NCI-H1694 treated with DMSO at 0.1 percent for 48 hours (cell line): ENCODE results near the gene RPGRIP1.
"Not testable (repeated sequence)": the region's sequence is repeated elsewhere in the genome, so short reads cannot be mapped to it uniquely, and the experiment has no call there.

Experiments used
- DNase-seq: peaks from one replicate; lab custom pipeline; 2025; lab: John Stamatoyannopoulos, UW

RPGRIP1 gene

GRCh38 chr14:21279783-21280182 is at the start of gene RPGRIP1:
Gene RPGRIP1, plus strand, starts transcription at chr14:21280083. Its CDS starts 7,894 bp downstream, at chr14:21287977.
- DNase-seq, result no peak

DNA sequence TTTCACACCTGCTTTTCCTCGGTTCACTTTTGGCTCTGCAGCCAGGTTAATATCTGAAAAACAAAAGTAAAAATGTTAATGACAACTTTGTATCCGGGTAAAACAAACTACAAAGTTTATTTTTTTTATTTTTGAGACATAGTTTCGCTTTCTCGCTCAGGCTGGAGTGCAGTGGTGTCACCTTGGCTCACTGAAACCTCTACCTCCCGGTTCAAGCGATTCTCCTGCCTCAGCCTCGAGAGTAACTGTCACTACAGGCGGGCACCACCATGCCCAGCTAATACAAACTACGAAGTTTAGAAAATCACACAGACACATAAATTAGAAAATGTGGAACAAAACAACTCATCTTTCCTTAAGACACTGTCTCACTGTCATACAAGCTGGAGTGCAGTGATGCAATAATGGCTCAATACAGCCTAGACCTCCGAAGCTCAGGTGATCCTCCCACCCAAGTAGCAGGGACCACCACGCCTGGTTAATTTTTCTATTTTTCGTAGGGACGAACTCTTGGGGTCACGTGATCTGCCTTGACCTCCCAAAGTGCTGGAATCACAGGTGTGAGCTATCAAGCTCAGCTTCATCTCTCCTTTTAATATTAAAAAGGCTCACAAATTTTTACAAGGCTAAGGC is 48.7 kb upstream of the RPGRIP1 start:
- DNase-seq, result no peak

DNA sequence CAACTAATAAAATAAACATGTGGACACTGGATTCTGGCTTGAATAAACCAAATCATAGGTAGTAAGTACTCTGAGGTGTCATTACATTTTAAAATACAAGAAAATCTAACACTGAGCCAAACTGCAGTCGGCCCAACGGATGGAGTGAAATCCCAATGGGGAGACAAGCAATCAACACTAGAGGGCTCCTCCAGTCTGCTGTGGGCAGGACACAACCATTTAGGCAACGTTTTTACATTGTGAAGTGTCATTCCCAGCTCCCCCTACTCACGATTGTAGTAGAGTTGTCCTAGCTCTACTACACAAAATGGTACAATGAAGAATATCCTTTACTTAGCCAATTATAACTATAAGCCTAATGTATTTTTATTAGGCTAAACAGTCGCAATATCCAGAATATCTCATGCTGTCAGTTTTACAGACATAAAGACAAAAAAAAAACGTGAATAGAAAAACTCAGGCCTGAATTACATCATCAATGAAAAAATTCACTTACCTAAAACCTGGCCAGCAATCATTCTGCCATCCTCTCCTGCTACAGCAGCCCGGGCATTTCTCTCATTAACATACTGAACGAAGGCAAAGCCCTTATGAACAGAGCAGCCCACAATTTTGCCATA is 46.3 kb upstream of the RPGRIP1 start:
- peak; percentile 44 for DNase-seq

GRCh38 chr14:21234112-21234511 is 45.8 kb upstream of the RPGRIP1 start:
- DNase-seq, result no peak

- no peak for DNase-seq
Observed at GRCh38 chr14:21236948-21237797, 42.7 kb upstream of the RPGRIP1 start.

- no peak for DNase-seq
Observed at GRCh38 chr14:21238823-21239518, 40.9 kb upstream of the RPGRIP1 start.

DNA sequence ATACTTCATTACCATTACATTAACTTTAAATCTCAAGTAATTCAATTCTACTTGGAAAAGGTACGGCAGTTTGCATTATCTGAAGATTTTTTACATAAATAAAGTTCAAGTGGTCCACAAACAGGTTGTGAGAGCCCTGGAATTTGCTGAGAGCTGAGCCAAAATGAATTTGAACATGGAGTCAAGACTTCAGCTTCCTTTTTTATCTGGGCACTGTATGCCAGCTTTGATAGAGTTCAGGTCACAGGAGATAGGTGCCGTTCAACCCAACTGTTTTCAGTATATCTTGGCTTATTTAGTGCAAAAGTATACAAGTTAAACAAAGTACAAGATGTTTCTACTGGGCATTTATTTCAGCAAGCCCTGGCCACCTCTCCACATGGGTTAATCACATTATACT is 39.5 kb upstream of the RPGRIP1 start:
- no peak for DNase-seq

DNA sequence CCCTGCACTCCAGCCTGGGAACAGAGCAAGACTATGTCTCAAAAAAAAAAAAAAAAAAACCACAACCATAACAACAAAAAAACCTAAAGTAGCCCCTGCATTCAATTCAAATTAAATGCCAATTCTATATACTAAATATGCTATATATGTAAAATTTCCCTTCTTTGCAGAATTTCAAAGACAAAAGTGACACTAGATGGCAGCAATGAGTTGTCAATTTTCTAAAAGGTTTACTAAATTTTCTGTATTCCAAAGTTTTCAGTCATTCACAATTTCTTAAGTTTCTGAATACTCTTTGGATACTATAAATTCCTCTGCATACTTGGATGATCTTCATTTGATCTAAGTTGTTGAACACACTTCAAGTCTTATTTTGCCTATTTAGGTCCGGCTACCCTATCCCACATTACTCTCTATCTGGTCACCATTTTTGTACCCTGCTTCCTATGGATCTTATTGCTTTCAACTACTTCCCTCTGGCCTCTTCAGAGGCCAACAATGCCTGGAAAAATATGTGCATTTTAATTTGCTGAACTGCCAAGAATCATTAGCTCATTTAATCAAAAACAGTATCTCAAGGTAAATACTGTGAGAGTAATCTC is 38.6 kb upstream of the RPGRIP1 start:
- peak; percentile 14 for DNase-seq

GRCh38 chr14:21244544-21244943 is 35.3 kb upstream of the RPGRIP1 start:
- DNase-seq, result no peak

GRCh38 chr14:21245813-21246212 is 34.1 kb upstream of the RPGRIP1 start:
- DNase-seq, result no peak

- no peak for DNase-seq
Observed at GRCh38 chr14:21248338-21248737, 31.5 kb upstream of the RPGRIP1 start.

DNA sequence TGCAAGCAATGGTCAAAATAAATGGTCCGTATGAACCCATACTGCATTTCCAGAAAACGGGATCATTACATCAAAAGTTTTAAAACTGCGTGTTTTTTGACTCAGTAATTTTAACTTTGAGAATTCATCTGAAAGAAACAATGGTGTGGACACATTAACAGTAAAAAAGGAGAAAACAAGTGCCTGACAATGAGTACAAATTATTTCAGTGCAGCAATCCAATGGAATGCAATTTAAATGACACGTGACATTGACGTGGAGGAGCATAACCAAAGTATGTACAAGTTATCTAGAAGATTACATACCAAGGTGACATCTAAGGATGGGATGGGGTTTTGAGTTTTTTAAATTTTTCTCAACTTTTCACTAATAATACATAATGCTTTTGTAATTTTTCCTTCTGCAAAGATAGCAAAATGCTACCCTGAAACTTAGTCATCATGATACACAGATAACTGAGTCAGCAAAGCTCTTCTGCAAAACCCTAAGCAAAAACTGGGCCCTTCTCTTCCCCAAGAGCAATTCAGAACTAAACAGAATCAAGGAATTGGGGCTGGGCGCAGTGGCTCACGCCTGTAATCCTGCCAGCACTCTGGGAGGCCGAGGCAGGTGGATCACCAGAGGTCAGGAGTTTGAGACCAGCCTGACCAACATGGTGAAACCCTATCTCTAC is 31.0 kb upstream of the RPGRIP1 start:
- no peak for DNase-seq

GRCh38 chr14:21251215-21251614 is 28.7 kb upstream of the RPGRIP1 start:
- no peak for DNase-seq

- DNase-seq, result no peak
Observed at GRCh38 chr14:21252149-21252548, 27.7 kb upstream of the RPGRIP1 start.

GRCh38 chr14:21255385-21256101 is 24.3 kb upstream of the RPGRIP1 start:
- DNase-seq, result no peak

- not testable (repeated sequence) for DNase-seq
Observed at GRCh38 chr14:21256102-21256447, 23.8 kb upstream of the RPGRIP1 start.

DNA sequence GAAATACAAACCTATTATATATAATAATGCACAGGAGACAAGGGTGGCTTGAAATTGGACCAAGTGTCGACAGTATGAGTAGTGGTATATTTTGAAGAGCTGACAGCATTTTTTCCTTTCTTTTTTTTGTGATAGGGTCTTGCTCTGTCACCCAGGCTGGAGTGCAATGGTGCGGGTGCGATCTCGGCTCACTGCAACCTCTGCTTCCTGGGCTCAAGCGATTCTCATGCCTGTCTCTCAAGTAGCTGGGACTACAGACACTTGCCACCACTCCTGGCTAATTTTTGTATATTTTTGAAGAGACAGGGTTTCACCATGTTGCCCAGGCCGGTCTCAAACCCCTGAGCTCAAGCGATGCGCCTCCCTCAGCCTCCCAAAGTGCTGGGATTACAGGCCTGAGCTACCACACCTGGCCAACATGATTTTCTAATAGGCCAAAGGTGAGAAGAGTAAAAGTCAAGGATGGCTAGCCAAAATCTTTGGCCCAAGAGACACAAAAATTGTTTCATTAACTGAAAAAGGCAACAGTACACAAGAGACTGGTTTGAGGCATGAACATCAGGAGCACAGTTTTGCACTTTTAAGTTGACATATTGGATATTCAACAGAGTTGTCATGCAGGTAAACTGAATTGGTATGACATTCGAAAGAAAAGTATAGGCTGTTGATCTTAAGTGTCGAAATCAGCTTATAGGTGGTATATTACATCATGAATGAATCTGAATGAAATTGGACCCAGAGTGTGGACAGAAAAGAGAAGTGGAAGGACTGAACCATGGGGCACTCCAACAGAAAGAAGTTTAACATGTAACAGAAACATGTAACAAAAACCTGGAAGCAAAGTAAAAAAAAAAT is 23.1 kb upstream of the RPGRIP1 start:
- DNase-seq, result no peak

- no peak for DNase-seq
Observed at GRCh38 chr14:21257394-21257909, 22.4 kb upstream of the RPGRIP1 start.

DNA sequence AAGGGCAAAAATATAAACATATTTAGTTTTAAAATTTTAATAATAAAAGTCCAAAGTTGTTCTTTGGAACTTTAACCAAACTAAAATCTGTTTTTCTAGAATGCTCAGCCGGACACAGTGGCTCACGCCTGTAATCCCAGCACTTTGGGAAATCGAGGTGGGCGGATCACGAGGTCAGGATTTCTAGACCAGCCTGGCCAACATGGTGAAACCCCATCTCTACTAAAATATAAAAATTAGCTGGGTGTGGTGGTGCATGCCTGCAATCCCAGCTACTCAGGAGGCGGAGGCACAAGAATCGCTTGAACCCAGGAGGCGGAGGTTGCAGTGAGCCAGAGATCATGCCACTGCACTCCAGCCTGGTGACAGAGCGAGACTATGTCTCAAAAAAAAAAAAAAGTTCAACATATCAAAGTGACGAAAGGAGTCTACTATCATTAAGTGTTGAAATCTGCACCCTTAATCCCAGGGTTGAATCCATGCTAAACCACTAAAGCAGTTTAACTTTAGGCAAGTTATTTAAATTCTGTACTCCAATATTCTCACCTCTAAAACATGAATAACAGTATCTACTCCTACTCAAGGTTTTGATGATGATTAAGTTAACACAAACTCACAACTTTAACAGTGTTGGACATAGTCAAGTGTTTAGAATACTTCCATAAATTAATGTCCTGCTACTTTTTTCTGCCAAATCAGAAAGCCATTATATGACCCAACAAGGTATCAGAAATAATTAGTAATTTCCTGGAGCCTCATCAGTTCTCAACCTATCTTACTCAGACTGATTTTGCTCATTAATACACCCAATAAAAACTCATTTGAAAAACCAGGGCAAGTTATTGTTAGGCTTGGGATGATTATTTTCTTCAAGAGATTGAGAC is 21.6 kb upstream of the RPGRIP1 start:
- DNase-seq, result no peak
